SJCRH30 (cell line): ENCODE measurements around the gene ADCY2. TPM values are rescaled to one million over a fixed set of nuclear protein-coding genes. Genes with fewer than 3 reads are reported as not detected.

Experiments
- DNase-seq, 2 experiments: peaks; one replicate each; pipeline ENCODE4 v3.0.0-alpha.2; 2015 to 2020
- H3K27ac ChIP-seq: fragments of 250-450 bp; sonication (Bioruptor Pico); 2 replicates; pipeline ENCODE4 v1.5.1; 2020; ENCODE audit warnings: mild to moderate bottlenecking, moderate library complexity
- H3K27me3 ChIP-seq: fragments of 250-450 bp; sonication (Bioruptor Pico); 2 replicates; pipeline ENCODE4 v1.5.1; 2020; ENCODE audit warnings: mild to moderate bottlenecking, moderate library complexity
- H3K36me3 ChIP-seq: fragments of 250-450 bp; sonication (Bioruptor Pico); 2 replicates; pipeline ENCODE4 v1.5.1; 2020; ENCODE audit warnings: mild to moderate bottlenecking, moderate library complexity
- H3K4me1 ChIP-seq: fragments of 250-450 bp; sonication (Bioruptor Pico); 2 replicates; pipeline ENCODE4 v1.5.1; 2020; ENCODE audit warnings: mild to moderate bottlenecking, moderate library complexity
- H3K4me3 ChIP-seq: fragments of 250-450 bp; sonication (Bioruptor Pico); 2 replicates; pipeline ENCODE4 v1.5.1; 2020; ENCODE audit warnings: mild to moderate bottlenecking, moderate library complexity
- H3K9me3 ChIP-seq: fragments of 250-450 bp; sonication (Bioruptor Pico); replicated peaks from 2 replicates; pipeline ENCODE4 v1.5.1; 2020; ENCODE audit warnings: mild to moderate bottlenecking, moderate library complexity
- total RNA-seq: library from RNA; depleted of rRNA; stranded (reverse); fragments of >200 nt; shearing (Covaris generic); gene quantifications from 2 replicates; pipeline ENCODE4 v1.2.3, GENCODE V29; 2014

Gene ADCY2
- total RNA-seq, 1 experiment from 2014 or later: 9.6 TPM

DNA sequence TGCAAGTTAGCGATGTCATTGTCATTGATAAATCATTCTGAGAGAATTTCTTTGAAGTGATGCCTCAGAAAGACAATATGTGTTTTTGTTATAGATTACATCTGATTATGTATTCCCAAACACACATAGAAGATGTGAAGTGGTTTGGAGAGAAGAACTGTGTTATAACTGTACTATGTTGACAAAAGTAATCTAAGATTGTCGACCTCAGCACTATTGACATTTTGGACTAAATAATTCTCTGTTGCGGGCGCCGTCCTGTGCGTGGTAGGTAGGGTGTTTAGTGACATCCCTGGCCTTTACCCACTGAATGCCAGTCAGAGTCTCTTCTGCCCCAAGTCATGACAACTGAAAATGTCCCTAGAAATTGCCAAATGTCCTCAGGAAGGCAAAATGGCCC lies 377.2 kb downstream of the ADCY2 start:
- H3K4me1 ChIP-seq: no peaks in the 10 kb centered on the region
- no peaks in the 10 kb centered on the region for H3K27me3 ChIP-seq
- DNase-seq: no peak
- H3K27ac ChIP-seq: no peak overlapping the region
- no peak overlapping the region for H3K4me3 ChIP-seq
- no peaks in the 10 kb centered on the region for H3K9me3 ChIP-seq
- H3K36me3 ChIP-seq: no peaks in the 10 kb centered on the region

DNA sequence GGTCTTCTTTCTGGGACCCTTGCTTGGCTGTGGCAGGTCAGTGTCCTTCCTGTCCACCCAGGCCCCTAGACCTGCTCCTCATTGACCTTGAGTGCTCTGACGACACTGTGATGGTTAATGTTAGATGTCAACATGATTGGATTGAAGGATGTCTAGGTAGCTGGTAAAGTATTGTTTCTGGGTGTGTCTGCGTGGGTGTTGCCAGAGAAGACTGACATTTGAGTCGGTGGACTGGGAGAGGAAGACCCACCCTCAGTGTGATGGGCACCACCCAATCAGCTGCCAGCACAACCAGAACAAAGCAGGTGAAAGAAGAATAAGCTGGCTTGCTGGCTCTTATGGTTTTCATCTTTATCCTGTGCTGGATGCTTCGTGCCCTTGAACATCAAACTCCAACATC lies 380.5 kb downstream of the ADCY2 start:
- no peaks in the 10 kb centered on the region for H3K9me3 ChIP-seq
- no peaks in the 10 kb centered on the region for H3K36me3 ChIP-seq
- H3K4me1 ChIP-seq: no peaks in the 10 kb centered on the region
- H3K4me3 ChIP-seq: no peak overlapping the region
- H3K27ac ChIP-seq: no peak overlapping the region
- no peaks in the 10 kb centered on the region for H3K27me3 ChIP-seq
- no peak for DNase-seq

DNA sequence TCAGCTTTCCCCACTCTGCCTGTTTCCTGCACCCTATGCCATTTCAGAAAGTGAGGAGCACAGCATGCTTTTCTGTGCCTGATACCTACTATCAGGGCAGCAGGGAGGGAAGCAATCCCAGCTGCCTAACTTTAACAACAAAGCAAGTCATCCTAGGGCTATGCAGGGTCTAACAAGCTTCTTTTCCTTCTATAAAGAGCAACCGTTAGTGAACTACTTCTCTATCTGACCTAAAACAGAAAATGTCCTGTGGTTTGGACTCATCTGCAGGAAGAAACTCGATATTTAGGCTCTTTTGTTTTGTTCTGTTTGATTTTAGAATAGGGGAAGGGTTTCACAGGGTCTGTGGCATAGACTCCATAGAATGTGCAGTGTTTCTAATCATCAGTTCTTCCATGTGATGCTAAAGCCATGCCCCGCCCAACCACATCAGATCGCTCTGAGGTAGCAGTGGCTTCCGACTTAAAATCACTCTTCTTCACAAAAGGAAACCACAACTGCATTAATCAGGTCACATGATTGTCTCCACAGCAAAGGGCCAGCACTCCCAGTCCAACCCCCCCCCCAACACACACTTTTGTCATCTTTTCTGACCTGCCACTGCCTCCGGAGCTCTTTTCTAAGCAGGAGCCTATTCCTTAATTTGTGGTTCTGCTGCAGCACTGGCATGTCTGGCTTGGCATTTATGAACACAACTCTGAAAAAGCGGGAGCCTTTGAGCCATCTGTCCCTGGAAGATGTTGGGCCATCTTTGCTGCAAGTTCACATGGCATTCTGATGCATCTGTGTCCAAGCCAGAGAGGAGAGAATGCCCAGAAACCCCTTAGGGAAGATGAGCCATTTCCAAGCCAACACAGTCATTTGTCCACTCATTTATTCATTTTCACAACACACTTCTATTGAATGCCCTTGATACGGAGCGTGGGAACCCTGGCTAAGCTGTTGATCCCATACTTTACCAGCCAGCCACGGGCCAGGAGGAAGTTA lies 383.4 kb downstream of the ADCY2 start:
- no peak for DNase-seq
- H3K4me3 ChIP-seq: no peak overlapping the region
- H3K9me3 ChIP-seq: no peaks in the 10 kb centered on the region
- H3K4me1 ChIP-seq: no peaks in the 10 kb centered on the region
- H3K27ac ChIP-seq: no peak overlapping the region
- no peaks in the 10 kb centered on the region for H3K27me3 ChIP-seq
- no peaks in the 10 kb centered on the region for H3K36me3 ChIP-seq

DNA sequence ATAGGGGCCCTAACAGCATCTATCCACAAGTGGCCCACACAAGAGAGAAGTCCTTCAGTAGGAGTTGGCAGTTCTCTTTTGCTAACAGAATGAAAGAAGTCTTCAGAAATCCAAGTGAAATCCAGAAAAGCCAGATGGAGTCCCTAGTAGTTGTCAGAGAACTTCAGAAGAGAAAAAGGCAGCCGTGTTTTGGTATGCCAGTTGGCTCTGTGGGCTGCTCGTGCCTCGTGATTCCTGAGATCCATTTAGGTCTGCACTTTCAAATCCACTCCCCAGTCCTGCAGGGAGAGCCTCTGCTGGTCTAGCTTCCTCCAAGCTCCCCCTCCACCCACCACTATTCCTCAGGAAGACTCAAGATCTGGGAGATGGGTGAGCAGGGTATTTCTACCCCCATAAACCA lies 386.0 kb downstream of the ADCY2 start:
- Histone ChIP-seq H3K36me3 (no peaks in the 10 kb centered on the region), H3K9me3 (no peaks in the 10 kb centered on the region), H3K27me3 (no peaks in the 10 kb centered on the region), H3K27ac (no peak overlapping the region), H3K4me1 (no peaks in the 10 kb centered on the region), H3K4me3 (no peak overlapping the region)
- no peak for DNase-seq

DNA sequence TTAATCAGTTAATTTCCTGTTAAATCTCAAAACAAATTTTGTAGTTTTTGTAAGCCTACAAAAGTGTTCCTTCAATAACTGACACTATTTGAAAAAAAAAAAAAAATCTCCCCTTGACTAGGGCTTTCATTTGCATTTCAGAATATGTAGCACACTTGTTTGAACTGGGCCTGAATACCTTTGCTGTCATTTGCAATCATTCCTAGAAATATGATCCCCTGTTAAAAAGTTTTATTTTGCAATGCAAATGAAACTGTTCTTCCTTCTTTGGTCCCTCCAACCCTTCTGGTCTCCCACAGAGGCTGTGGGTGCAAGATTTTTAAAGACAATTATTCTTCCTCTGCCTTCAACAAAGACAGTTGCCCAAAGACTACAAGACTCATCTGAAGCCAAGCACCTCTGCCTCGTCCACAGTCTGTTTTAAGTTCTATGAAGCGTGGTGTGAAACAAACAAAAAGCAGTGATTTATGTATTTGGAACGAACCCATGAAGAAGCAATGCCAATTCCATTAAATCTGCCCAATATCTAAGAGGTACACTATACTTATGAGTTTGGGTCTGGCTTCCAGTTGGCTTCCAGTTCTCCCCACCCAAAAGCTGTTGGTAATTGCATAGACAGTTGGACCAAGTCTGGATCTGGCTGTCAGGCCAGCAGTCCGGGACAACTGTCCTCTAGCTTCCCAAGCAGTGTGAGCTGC lies 388.9 kb downstream of the ADCY2 start:
- no peaks in the 10 kb centered on the region for H3K27me3 ChIP-seq
- H3K4me1 ChIP-seq: no peaks in the 10 kb centered on the region
- DNase-seq: no peak
- H3K4me3 ChIP-seq: no peak overlapping the region
- H3K36me3 ChIP-seq: no peaks in the 10 kb centered on the region
- no peaks in the 10 kb centered on the region for H3K9me3 ChIP-seq
- no peak overlapping the region for H3K27ac ChIP-seq

DNA sequence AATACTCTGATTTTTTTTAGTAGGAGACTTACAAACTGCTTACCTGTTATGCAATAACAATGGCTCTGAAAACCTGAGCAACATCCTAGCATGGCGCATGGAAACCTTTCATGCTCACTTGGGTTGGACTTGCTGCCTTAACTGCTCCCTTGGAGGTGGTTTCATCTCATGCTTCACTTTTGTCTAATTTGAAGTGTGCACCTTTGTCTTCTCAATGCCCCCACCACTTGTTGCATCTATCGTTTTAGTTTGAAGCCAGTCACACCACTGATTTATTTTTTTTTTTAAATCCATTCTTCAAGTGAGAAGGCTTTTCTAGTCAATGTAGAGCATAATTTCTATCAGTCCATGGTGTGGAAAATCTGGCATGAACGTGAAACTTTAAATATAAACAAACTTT lies 391.8 kb downstream of the ADCY2 start:
- H3K27me3 ChIP-seq: no peaks in the 10 kb centered on the region
- H3K27ac ChIP-seq: no peak overlapping the region
- no peak overlapping the region for H3K4me3 ChIP-seq

DNA sequence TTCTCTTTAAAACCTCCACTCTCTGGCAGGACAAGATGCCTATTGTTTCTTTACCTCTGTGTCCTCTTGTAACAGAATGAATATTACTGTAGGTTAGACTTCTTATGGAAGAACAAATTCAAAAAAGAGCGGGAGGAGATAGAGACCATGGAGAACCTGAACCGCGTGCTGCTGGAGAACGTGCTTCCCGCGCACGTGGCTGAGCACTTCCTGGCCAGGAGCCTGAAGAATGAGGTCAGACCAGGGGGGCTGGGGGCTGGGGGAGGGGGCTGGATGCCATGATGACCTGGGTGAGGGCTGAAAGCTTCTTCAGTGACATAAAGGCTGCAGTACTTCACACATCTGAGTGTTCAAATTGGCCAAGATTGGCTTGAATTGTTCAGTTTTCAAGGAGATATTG lies 393.6 kb downstream of the ADCY2 start:
- Histone ChIP-seq H3K9me3 (no peaks in the 10 kb centered on the region), H3K4me3 (no peak overlapping the region), H3K27me3 (no peaks in the 10 kb centered on the region), H3K36me3 (no peaks in the 10 kb centered on the region), H3K4me1 (no peaks in the 10 kb centered on the region), H3K27ac (no peak overlapping the region)
- no peak for DNase-seq

More for the DNA sequence above, 391.8 kb downstream of the ADCY2 start:
- H3K36me3 ChIP-seq: no peaks in the 10 kb centered on the region
- no peaks in the 10 kb centered on the region for H3K9me3 ChIP-seq
- H3K4me1 ChIP-seq: no peaks in the 10 kb centered on the region
- DNase-seq: no peak

DNA sequence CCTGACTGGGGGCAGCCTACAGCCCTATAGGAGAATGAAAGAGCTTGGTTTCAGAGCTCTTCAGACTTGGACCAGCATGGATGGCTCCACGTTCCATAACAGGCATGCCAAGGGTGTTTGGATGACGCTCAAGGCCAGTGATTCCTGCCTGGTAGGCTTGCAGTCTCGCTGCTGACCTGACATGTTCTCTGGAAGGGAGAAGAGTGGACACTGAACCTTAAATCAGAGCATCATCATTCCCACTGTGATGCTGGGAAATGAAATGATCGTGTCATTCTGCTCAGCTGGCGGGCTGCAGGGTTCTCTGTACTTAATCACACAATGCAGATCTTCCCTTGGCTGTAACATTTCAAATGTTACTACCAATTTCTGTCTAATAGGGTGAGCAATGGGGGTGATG lies 398.0 kb downstream of the ADCY2 start:
- H3K9me3 ChIP-seq: no peaks in the 10 kb centered on the region

DNA sequence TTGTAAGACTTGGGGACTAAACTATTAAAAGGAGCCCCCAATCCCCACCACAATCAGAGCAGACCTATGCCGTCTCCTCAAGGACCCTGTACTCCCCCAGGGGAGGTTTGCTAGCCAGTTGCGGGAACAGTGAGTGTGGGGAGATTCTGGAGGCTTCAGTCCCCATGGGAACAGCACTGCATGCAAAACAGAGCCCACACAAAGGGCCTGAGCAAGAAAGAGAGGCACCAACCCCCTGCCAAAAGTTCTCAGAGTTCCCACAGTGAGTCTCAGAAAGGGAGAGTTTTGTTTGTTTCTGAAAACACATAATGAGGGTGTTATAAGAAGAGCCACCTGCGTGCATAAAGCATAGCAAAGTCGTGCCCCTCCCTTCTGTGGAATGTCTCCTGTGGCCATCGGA lies 398.4 kb downstream of the ADCY2 start:
- Histone ChIP-seq H3K36me3 (no peaks in the 10 kb centered on the region), H3K27me3 (no peaks in the 10 kb centered on the region), H3K27ac (no peak overlapping the region), H3K9me3 (no peaks in the 10 kb centered on the region), H3K4me1 (no peaks in the 10 kb centered on the region), H3K4me3 (no peak overlapping the region)
- DNase-seq: no peak

More for the DNA sequence above, 398.0 kb downstream of the ADCY2 start:
- H3K4me1 ChIP-seq: no peaks in the 10 kb centered on the region
- no peak overlapping the region for H3K4me3 ChIP-seq
- no peaks in the 10 kb centered on the region for H3K36me3 ChIP-seq
- no peaks in the 10 kb centered on the region for H3K27me3 ChIP-seq
- H3K27ac ChIP-seq: no peak overlapping the region
- DNase-seq: no peak

DNA sequence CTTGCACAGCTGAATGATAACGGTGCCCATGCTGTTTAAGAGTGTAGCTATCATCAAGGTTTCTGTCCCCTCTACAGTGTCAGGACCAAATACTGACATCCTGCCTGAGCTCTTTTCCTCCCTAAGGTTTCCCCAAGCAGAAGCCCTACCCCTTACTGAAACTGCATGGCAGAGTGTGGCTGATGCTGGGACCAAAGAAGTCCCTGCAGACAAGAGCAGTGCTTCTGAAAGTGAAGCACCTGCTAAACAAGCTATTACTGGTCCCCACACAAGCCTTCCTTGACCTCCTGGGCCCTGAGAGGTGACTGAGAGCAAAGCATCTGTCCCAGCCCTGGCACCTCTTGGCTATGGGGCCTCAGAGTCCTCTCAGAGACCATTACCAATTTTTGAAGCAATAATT lies 398.9 kb downstream of the ADCY2 start:
- Histone ChIP-seq H3K27ac (no peak overlapping the region), H3K27me3 (no peaks in the 10 kb centered on the region), H3K36me3 (no peaks in the 10 kb centered on the region), H3K4me3 (no peak overlapping the region), H3K4me1 (no peaks in the 10 kb centered on the region), H3K9me3 (no peaks in the 10 kb centered on the region)
- no peak for DNase-seq

DNA sequence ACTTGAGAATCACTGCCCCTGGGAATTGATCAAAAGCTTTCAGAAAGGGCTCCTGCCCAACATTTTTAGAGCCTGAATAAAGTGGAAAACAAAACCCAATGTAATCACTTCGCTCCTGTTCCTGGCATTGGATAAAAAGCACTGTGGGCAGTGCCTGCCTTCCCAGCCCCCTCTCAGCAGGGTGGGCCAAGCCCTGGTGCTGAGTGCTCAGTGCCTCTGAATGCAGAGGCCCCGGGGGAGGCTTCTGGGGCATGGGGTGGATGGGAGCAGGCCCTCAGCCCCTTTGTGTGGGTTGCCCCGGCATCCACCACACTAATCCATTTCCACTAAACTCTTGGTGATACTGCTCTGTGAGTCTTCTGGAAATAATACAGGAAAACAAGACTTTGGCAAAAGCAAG lies 399.4 kb downstream of the ADCY2 start:
- H3K9me3 ChIP-seq: no peaks in the 10 kb centered on the region
- H3K36me3 ChIP-seq: no peaks in the 10 kb centered on the region
- H3K27me3 ChIP-seq: no peaks in the 10 kb centered on the region

DNA sequence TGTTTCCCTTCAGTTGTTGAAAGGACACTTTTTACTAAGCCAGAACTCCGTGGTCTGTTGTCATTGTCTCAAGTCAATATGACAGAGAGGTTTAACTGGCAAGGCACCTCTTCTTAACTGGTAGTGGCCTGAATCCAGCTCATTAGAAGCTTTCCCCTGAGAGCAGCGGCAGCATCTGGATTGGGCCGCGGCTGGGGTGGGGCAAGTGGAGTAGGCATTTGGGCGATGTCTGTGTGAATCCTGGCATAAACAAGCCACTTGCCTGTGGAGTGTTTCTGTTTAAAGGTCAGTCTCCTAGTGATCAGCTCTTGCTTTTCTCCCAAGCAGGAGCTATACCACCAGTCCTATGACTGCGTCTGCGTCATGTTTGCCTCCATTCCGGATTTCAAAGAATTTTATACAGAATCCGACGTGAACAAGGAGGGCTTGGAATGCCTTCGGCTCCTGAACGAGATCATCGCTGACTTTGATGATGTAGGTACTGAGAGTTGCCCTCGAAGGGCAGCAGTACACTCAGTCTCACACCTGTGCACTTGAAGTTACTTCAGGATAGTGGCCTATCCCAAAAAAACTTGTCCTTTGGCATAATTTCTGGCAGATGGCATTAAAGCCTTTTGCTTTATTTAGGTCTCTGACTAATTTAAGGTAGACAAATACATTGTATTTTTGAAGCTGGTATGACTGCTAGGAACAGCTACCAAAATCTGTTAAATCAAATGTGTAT lies 406.1 kb downstream of the ADCY2 start:
- no peak overlapping the region for H3K4me3 ChIP-seq
- no peaks in the 10 kb centered on the region for H3K27me3 ChIP-seq
- no peak overlapping the region for H3K27ac ChIP-seq
- no peaks in the 10 kb centered on the region for H3K36me3 ChIP-seq
- no peak for DNase-seq
- H3K9me3 ChIP-seq: no peaks in the 10 kb centered on the region
- no peaks in the 10 kb centered on the region for H3K4me1 ChIP-seq

More for the DNA sequence above, 399.4 kb downstream of the ADCY2 start:
- no peak overlapping the region for H3K27ac ChIP-seq
- no peaks in the 10 kb centered on the region for H3K4me1 ChIP-seq
- no peak for DNase-seq
- H3K4me3 ChIP-seq: no peak overlapping the region

DNA sequence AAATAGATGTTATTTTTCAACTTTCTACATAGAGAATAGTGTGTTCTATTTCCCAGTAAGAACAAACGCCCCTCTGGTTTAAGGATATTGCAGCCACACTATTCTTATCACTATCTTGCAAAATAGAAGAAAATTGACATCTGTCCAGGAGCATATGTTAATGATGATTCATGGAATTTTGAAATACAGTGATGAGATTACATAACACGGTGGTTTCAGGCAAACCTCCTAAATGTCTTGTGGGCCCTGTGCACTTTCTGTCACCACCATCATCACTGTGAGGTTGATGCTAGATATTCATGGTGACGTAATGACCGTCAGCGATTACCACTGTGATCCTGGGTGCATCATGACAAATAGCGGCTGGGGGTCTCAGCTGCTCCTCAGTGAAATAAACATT lies 406.9 kb downstream of the ADCY2 start:
- no peak overlapping the region for H3K4me3 ChIP-seq
- H3K27me3 ChIP-seq: no peaks in the 10 kb centered on the region
- no peak overlapping the region for H3K27ac ChIP-seq
- no peak for DNase-seq
- H3K4me1 ChIP-seq: no peaks in the 10 kb centered on the region
- H3K9me3 ChIP-seq: no peaks in the 10 kb centered on the region
- no peaks in the 10 kb centered on the region for H3K36me3 ChIP-seq

DNA sequence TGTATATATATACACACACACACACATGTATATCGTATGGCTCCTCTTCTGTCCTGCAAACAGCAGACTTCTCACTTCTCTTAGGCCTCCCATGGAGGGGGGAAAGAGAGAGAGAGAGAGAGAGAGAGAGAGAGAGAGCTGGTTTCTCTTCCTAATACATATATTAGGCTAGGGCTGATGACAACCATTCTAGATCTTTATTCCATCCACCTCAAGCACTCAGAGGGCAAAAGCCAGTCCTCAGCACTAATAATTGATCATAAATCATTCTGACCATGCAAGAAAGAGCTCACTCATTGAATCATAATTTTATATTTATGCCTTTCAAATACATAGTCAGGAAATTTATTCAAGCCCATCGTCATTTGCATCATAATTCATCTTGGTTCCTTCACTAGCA lies 408.0 kb downstream of the ADCY2 start:
- Histone ChIP-seq H3K4me3 (no peak overlapping the region), H3K4me1 (no peaks in the 10 kb centered on the region), H3K9me3 (no peaks in the 10 kb centered on the region), H3K27me3 (no peaks in the 10 kb centered on the region), H3K36me3 (no peaks in the 10 kb centered on the region), H3K27ac (no peak overlapping the region)
- DNase-seq: no peak

DNA sequence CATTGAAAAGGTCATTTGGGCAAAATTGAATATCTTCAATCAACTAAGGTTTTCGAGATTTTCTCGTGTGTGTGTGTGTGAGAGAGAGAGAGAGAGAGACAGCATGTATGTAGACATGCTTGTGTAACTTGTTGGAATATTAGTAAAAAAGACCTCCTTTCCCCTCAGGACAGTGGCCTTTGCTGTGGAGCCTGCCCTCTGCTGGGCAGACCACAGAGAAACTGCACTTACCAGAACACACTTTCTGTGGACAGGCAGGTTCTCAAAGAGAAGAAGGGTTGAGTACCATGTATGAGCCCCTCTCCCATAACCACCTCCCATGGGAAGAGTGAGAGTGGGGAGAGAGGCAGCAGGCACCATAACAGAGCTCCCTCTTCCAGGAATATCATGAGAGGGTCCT lies 409.4 kb downstream of the ADCY2 start:
- Histone ChIP-seq H3K36me3 (no peaks in the 10 kb centered on the region), H3K9me3 (no peaks in the 10 kb centered on the region), H3K27ac (no peak overlapping the region), H3K4me3 (no peak overlapping the region), H3K4me1 (no peaks in the 10 kb centered on the region), H3K27me3 (no peaks in the 10 kb centered on the region)
- peak; percentile 7 to 24 for DNase-seq
